ENCODE results near the gene PPM1M.

GRCh38 chr3:52238193-52238760, 7.3 kb upstream of the PPM1M start:
- no peak for TF ChIP-seq EP300 (IDR thresholded peaks at IDR 0.05)
- TF ChIP-seq POLR2AphosphoS5 (IDR thresholded peaks at IDR 0.05) = no peak
- no peak for TF ChIP-seq POLR2A (IDR thresholded peaks at IDR 0.05)

All from stomach (tissue), 4 donors.